ENCODE results near the gene ANGPTL2. TPM values are rescaled to one million over a fixed set of nuclear protein-coding genes. Genes with fewer than 3 reads are reported as not detected.

ANGPTL2 gene
- total and polyA plus RNA-seq, 9 of the 15 experiments (the other 6 are each of a cell fraction or from before 2014, with no cell fraction given) = not detected

GRCh38 chr9:127075624-127076372, 46.6 kb downstream of the ANGPTL2 start:
- Histone ChIP-seq H3K79me2 (ENCODE audit: control insufficient read depth, insufficient read depth, low read length) (no peaks in the 10 kb centered on the region), H4K20me1 (replicated peaks; ENCODE audit: control insufficient read depth, insufficient read depth, low read length) (no peaks in the 10 kb centered on the region), H3K9me3 (replicated peaks; ENCODE audit: control insufficient read depth, insufficient read depth, low read depth, low read length) (no peaks in the 10 kb centered on the region), H3K36me3 (ENCODE audit: control insufficient read depth, insufficient read depth, low read length) (no peaks in the 10 kb centered on the region), H3K4me1 (replicated peaks in 1 of 2; ENCODE audit: control insufficient read depth in 2 of 2, insufficient read depth in 2 of 2, low read length in 2 of 2) (no peaks in the 10 kb centered on the region), H3K27me3 (ENCODE audit: control insufficient read depth in 2 of 2, insufficient read depth in 2 of 2, low read length in 2 of 2) (peaks cover 0 to 21% of the 10 kb centered on the region in 2 experiments; a peak in 3 of 5 replicates), H3K4me3 (no peak overlapping the region), H3K4me2 (ENCODE audit: insufficient read depth, low read length) (no peak overlapping the region), H2AFZ (ENCODE audit: low read depth, low read length) (no peak overlapping the region), H3K27ac (ENCODE audit: extremely low read depth, low read depth, low read length) (no peak overlapping the region), H3K9me1 (ENCODE audit: control insufficient read depth, insufficient read depth, low read length) (no peaks in the 10 kb centered on the region), H3K9ac (ENCODE audit: insufficient read depth in 1 of 2, low read depth in 2 of 2, low read length in 2 of 2) (no peak overlapping the region)
- DNase-seq (ENCODE audit: extremely low read depth in 1 of 4, low spot score in 3 of 4) = no peak
- 0% methylated on average over 2 of the region's 2 CpGs for WGBS (ENCODE audit: insufficient coverage, low coverage, missing lambda C conversion rate)
- FAIRE-seq = no peak
- in situ Hi-C loops (cut with MboI) = no loop called here
- ChIA-PET POLR2A (interaction anchor here (0.6 kb wide), 1 partner anchor 69 kb away, joined by 3 read pairs; no protein-coding TSS in a partner anchor), CTCF (ENCODE audit: low intra/inter-chr PET ratio) (interaction anchor here (0.9 kb wide), 1 partner anchor 124 kb away, joined by 7 read pairs; no protein-coding TSS in a partner anchor)
- no peak for ATAC-seq
- BruUV-seq (replicated peaks) = no TSS peak
- intact Hi-C loops (cut with micrococcal nuclease) = no loop called here
- TF ChIP-seq CREB5 (CRISPR knock-in tag; IDR thresholded peaks at IDR 0.05) (no peak), ZNF316 (IDR thresholded peaks at IDR 0.05) (no peak; the same call in 1 of the 2 replicates), C11orf30 (IDR thresholded peaks at IDR 0.05; ENCODE audit: low read depth) (peak; percentile 12; the same call in 1 of the 2 replicates), MAFF (IDR thresholded peaks at IDR 0.05; ENCODE audit: low read length) (0 out of 2 replicates have a peak, but pooled peaks have one; percentile 6), MEIS2 (IDR thresholded peaks at IDR 0.05; ENCODE audit: partially characterized antibody) (no peak), JUNB (CRISPR knock-in tag; conservative IDR thresholded peaks at IDR 0.05) (no peak), GTF2A2 (tag; IDR thresholded peaks at IDR 0.05) (no peak), SNRNP70 (optimal IDR thresholded peaks at IDR 0.05; ENCODE audit: low read depth, low read length) (no peak), XRCC5 (IDR thresholded peaks at IDR 0.05; ENCODE audit: low read depth, low read length) (no peak), ZMIZ1 (IDR thresholded peaks at IDR 0.05; ENCODE audit: low read depth in 2 of 2, low read length in 2 of 2) (no peak), CBX5 (IDR thresholded peaks at IDR 0.05; ENCODE audit: borderline replicate concordance, low read depth) (no peak), NFIX (CRISPR knock-in tag; IDR thresholded peaks at IDR 0.05; ENCODE audit: low read depth) (no peak), USF2 (CRISPR knock-in tag; IDR thresholded peaks at IDR 0.05) (no peak), BCL6 (CRISPR knock-in tag; IDR thresholded peaks at IDR 0.05) (no peak), FOXP1 (CRISPR knock-in tag; IDR thresholded peaks at IDR 0.05) (no peak), ZNF324 (CRISPR knock-in tag; IDR thresholded peaks at IDR 0.05) (no peak), CREBBP (IDR thresholded peaks at IDR 0.05; ENCODE audit: low read depth, low read length) (no peak), ZNF785 (CRISPR knock-in tag; IDR thresholded peaks at IDR 0.05) (no peak), MAFG (tag; conservative IDR thresholded peaks at IDR 0.05) (peak; percentile 42; the same call in 1 of the 2 replicates)

Measured in K562 (cell line).